DMS153 treated with DMSO at 0.1 percent for 48 hours (cell line): ENCODE data around the gene PTH2.

Experiments
- DNase-seq: peaks from one replicate; lab custom pipeline; 2025; ENCODE audit not compliant: unreplicated experiment; lab: John Stamatoyannopoulos, UW

PTH2 gene

GRCh38 chr19:49432141-49433073 is 9.2 kb upstream of the PTH2 start:
- no peak for DNase-seq

GRCh38 chr19:49431330-49431749 is 8.1 kb upstream of the PTH2 start:
- DNase-seq: no peak

GRCh38 chr19:49430678-49431329 is 7.6 kb upstream of the PTH2 start:
- no peak for DNase-seq

- no peak for DNase-seq
Measured at GRCh38 chr19:49430172-49430677, 7.0 kb upstream of the PTH2 start.

GRCh38 chr19:49428547-49429451 is 5.6 kb upstream of the PTH2 start:
- no peak for DNase-seq

GRCh38 chr19:49427855-49428546 is 4.8 kb upstream of the PTH2 start:
- no peak for DNase-seq

GRCh38 chr19:49427339-49427738 is 4.1 kb upstream of the PTH2 start:
- no peak for DNase-seq

GRCh38 chr19:49425922-49426592 is 2.8 kb upstream of the PTH2 start:
- DNase-seq: peak; percentile 64

- DNase-seq: no peak
Measured at GRCh38 chr19:49425178-49425577, 1.9 kb upstream of the PTH2 start, which contains the start of gene GFY. GFY (plus strand) TSS chr19:49425388; CDS start chr19:49426431, 1,043 bp downstream.

- DNase-seq: no peak
Measured at GRCh38 chr19:49423985-49424303, 703 bp upstream of the PTH2 start.

- peak; percentile 78 for DNase-seq
Measured at GRCh38 chr19:49422407-49423070, 702 bp downstream of the PTH2 start.

GRCh38 chr19:49421878-49422202 is 1.4 kb downstream of the PTH2 start:
- DNase-seq: no peak

- DNase-seq: peak; percentile 82
Measured at GRCh38 chr19:49421039-49421877, 2.0 kb downstream of the PTH2 start.

GRCh38 chr19:49420227-49420626 is 3.0 kb downstream of the PTH2 start:
- no peak for DNase-seq

GRCh38 chr19:49419173-49419572 is 4.1 kb downstream of the PTH2 start:
- DNase-seq: no peak

GRCh38 chr19:49418511-49418910 is 4.7 kb downstream of the PTH2 start:
- DNase-seq: no peak

GRCh38 chr19:49417088-49417487 is 6.2 kb downstream of the PTH2 start:
- DNase-seq: no peak

GRCh38 chr19:49415810-49416200 is 7.4 kb downstream of the PTH2 start:
- DNase-seq: no peak
